Immature natural killer cell (primary cell): ENCODE results near the gene RNASE2. TPM values are rescaled to one million over a fixed set of nuclear protein-coding genes. Genes with fewer than 3 reads are reported as not detected.

ENCODE experiments used
- DNase-seq, 3 donors: peaks; one replicate each; pipeline ENCODE4 v3.0.0; 2022; ENCODE audit warnings: mixed read lengths in 1 of 3
- H3K27ac Mint-ChIP-seq, 6 donors: one replicate each; pipeline ENCODE4 v1.8.0; 2020; ENCODE audit warnings: mixed read lengths in 6 of 6, mild to moderate bottlenecking in 5 of 6, inconsistent platforms in 4 of 6, moderate library complexity in 3 of 6
- H3K27me3 Mint-ChIP-seq, 3 donors: one replicate each; pipeline ENCODE4 v1.8.0; 2020 to 2021; ENCODE audit warnings: low read depth in 3 of 3, mild to moderate bottlenecking in 3 of 3, mixed read lengths in 3 of 3, moderate library complexity in 3 of 3, inconsistent platforms in 1 of 3
- H3K36me3 Mint-ChIP-seq, 3 donors: one replicate each; pipeline ENCODE4 v1.8.0; 2020; ENCODE audit warnings: mixed read lengths in 3 of 3, inconsistent platforms in 2 of 3, mild to moderate bottlenecking in 2 of 3
- H3K4me1 Mint-ChIP-seq, 2 donors: one replicate each; pipeline ENCODE4 v1.8.0; 2020; ENCODE audit warnings: inconsistent platforms in 2 of 2, mild to moderate bottlenecking in 2 of 2, mixed read lengths in 2 of 2, moderate library complexity in 1 of 2
- H3K4me3 Mint-ChIP-seq, 5 donors: one replicate each; pipeline ENCODE4 v1.8.0; 2020; ENCODE audit warnings: mild to moderate bottlenecking in 5 of 5, mixed read lengths in 5 of 5, inconsistent platforms in 3 of 5, moderate library complexity in 3 of 5
- H3K9me3 Mint-ChIP-seq, 6 donors: one replicate each; pipeline ENCODE4 v1.8.0; 2020; ENCODE audit warnings: mild to moderate bottlenecking in 6 of 6, mixed read lengths in 6 of 6, inconsistent platforms in 4 of 6, moderate library complexity in 3 of 6
- polyA plus RNA-seq, 3 donors: library from polyadenylated mRNA; unstranded; fragments of 300-500 nt; fragmentation: Illumina TruSeq; gene quantifications; one replicate each; pipeline ENCODE4 v1.2.3, GENCODE V29; 2021

RNASE2 gene
- polyA plus RNA-seq, 3 donors from 2014 or later: 2.0 to 4.1 TPM; not detected in 1

- peak within 1 kb of the TSS; percentile 85 to 95 (median 90) for H3K27ac Mint-ChIP-seq
- peaks cover 0 to 4% (median 3%) of the 10 kb centered on the region in 3 donors for H3K27me3 Mint-ChIP-seq
- H3K4me3 Mint-ChIP-seq: peak within 1 kb of the TSS; percentile 91 to 98 (median 96)
- H3K4me1 Mint-ChIP-seq: peaks cover 20 to 42% of the 10 kb centered on the region in 2 donors
- DNase-seq: peak; percentile 76 to 85 (median 77)
- no peaks in the 10 kb centered on the region for H3K9me3 Mint-ChIP-seq
- H3K36me3 Mint-ChIP-seq: peaks cover 3 to 23% (median 20%) of the 10 kb centered on the region in 3 donors
Measured at GRCh38 chr14:20989787-20990600, 34.7 kb downstream of the RNASE2 start, which contains the start of gene METTL17. TSS of gene METTL17 (plus strand) at chr14:20989980. CDS start at chr14:20990003, 23 bp downstream.

- no peak overlapping the region for H3K4me3 Mint-ChIP-seq
- peaks cover 3 to 58% (median 47%) of the 10 kb centered on the region in 3 donors for H3K36me3 Mint-ChIP-seq
- no peak overlapping the region for H3K27ac Mint-ChIP-seq
- H3K9me3 Mint-ChIP-seq: no peaks in the 10 kb centered on the region
- H3K4me1 Mint-ChIP-seq: peaks cover 5 to 12% of the 10 kb centered on the region in 2 donors
- peaks cover 0 to 1% (median 0%) of the 10 kb centered on the region in 3 donors for H3K27me3 Mint-ChIP-seq
- no peak for DNase-seq
Measured at GRCh38 chr14:20996521-20996920, 41.2 kb downstream of the RNASE2 start.

GRCh38 chr14:20997115-20997514, 41.8 kb downstream of the RNASE2 start:
- no peak overlapping the region for H3K4me3 Mint-ChIP-seq
- DNase-seq: no peak
- no peaks in the 10 kb centered on the region for H3K9me3 Mint-ChIP-seq
- no peak overlapping the region for H3K27ac Mint-ChIP-seq
- H3K36me3 Mint-ChIP-seq: peaks cover 3 to 53% (median 44%) of the 10 kb centered on the region in 3 donors
- H3K4me1 Mint-ChIP-seq: peaks cover 0 to 6% of the 10 kb centered on the region in 2 donors
- peaks cover 0 to 3% (median 0%) of the 10 kb centered on the region in 3 donors for H3K27me3 Mint-ChIP-seq

GRCh38 chr14:20997564-20997963, 42.3 kb downstream of the RNASE2 start:
- Mint-ChIP-seq H3K9me3 (no peaks in the 10 kb centered on the region), H3K27ac (no peak overlapping the region), H3K4me1 (peaks cover 0 to 4% of the 10 kb centered on the region in 2 donors), H3K4me3 (no peak overlapping the region), H3K36me3 (peaks cover 3 to 52% (median 44%) of the 10 kb centered on the region in 3 donors), H3K27me3 (peaks cover 0 to 3% (median 0%) of the 10 kb centered on the region in 3 donors)
- no peak for DNase-seq

GRCh38 chr14:20998139-20998538, 42.9 kb downstream of the RNASE2 start:
- H3K4me3 Mint-ChIP-seq: no peak overlapping the region
- peaks cover 0 to 3% (median 0%) of the 10 kb centered on the region in 3 donors for H3K27me3 Mint-ChIP-seq
- peaks cover under 1 to 48% (median 41%) of the 10 kb centered on the region in 3 donors for H3K36me3 Mint-ChIP-seq
- no peak for DNase-seq
- peaks cover 0 to 4% of the 10 kb centered on the region in 2 donors for H3K4me1 Mint-ChIP-seq
- peak overlapping the region in 1 of 6 donors; percentile 30 for H3K27ac Mint-ChIP-seq
- no peaks in the 10 kb centered on the region for H3K9me3 Mint-ChIP-seq

GRCh38 chr14:20998674-20999366, 43.5 kb downstream of the RNASE2 start, which contains the start of gene SLC39A2:
TSS of gene SLC39A2 (plus strand) at chr14:20999293. CDS start at chr14:20999447, 154 bp downstream.
- Mint-ChIP-seq H3K9me3 (no peaks in the 10 kb centered on the region), H3K27me3 (peaks cover 0 to 3% (median 0%) of the 10 kb centered on the region in 3 donors), H3K4me1 (peaks cover 0 to 2% of the 10 kb centered on the region in 2 donors), H3K27ac (peak within 1 kb of the TSS in 1 of 6 donors; percentile 30), H3K4me3 (no peak within 1 kb of the TSS), H3K36me3 (peaks cover 0 to 45% (median 38%) of the 10 kb centered on the region in 3 donors)
- DNase-seq: no peak

- peak overlapping the region in 1 of 6 donors; percentile 15 for H3K27ac Mint-ChIP-seq
- peaks cover 0 to 3% (median 0%) of the 10 kb centered on the region in 3 donors for H3K27me3 Mint-ChIP-seq
- no peaks in the 10 kb centered on the region for H3K9me3 Mint-ChIP-seq
- no peaks in the 10 kb centered on the region for H3K4me1 Mint-ChIP-seq
- H3K4me3 Mint-ChIP-seq: no peak overlapping the region
- no peak for DNase-seq
- H3K36me3 Mint-ChIP-seq: peaks cover 0 to 39% (median 31%) of the 10 kb centered on the region in 3 donors
Measured at GRCh38 chr14:20999591-20999990, 44.3 kb downstream of the RNASE2 start.

- H3K36me3 Mint-ChIP-seq: peaks cover 0 to 23% (median 15%) of the 10 kb centered on the region in 3 donors
- H3K9me3 Mint-ChIP-seq: no peaks in the 10 kb centered on the region
- no peaks in the 10 kb centered on the region for H3K4me1 Mint-ChIP-seq
- no peak overlapping the region for H3K27ac Mint-ChIP-seq
- DNase-seq: no peak
- H3K4me3 Mint-ChIP-seq: no peak overlapping the region
- peaks cover 0 to 5% (median 0%) of the 10 kb centered on the region in 3 donors for H3K27me3 Mint-ChIP-seq
Measured at GRCh38 chr14:21001218-21001617, 45.9 kb downstream of the RNASE2 start.

GRCh38 chr14:21003788-21004346, 48.6 kb downstream of the RNASE2 start:
- no peaks in the 10 kb centered on the region for H3K4me1 Mint-ChIP-seq
- no peaks in the 10 kb centered on the region for H3K9me3 Mint-ChIP-seq
- DNase-seq: no peak
- H3K27me3 Mint-ChIP-seq: peaks cover 0 to 4% (median 0%) of the 10 kb centered on the region in 3 donors
- peaks cover 0 to 4% (median 0%) of the 10 kb centered on the region in 3 donors for H3K36me3 Mint-ChIP-seq
- no peak overlapping the region for H3K27ac Mint-ChIP-seq
- H3K4me3 Mint-ChIP-seq: no peak overlapping the region

Other genes starting within 250 kb of the RNASE2 start
- gene EDDM3A, start 209.6 kb upstream of the RNASE2 start, polyA plus RNA-seq: not detected
- gene EDDM3B, start 187.1 kb upstream of the RNASE2 start, polyA plus RNA-seq: not detected
- 10 to 100 TPM; 13.3 to 37.1 (median 17.8) TPM for gene RNASE6, start 174.2 kb upstream of the RNASE2 start, polyA plus RNA-seq
- gene RNASE1, start 152.6 kb upstream of the RNASE2 start, polyA plus RNA-seq: under 1 TPM in 1 of 3 donors, not detected in 2; 0.49 TPM
- not detected for gene RNASE3, start 64.1 kb upstream of the RNASE2 start, polyA plus RNA-seq
- gene METTL17, start 34.5 kb downstream of the RNASE2 start, polyA plus RNA-seq: 10 to 100 TPM; 30.4 to 39.6 (median 32.1) TPM
- not detected for gene SLC39A2, start 43.8 kb downstream of the RNASE2 start, polyA plus RNA-seq
- 10 to 100 TPM; 10.9 to 40.0 (median 19.9) TPM for gene NDRG2, start 69.6 kb downstream of the RNASE2 start, polyA plus RNA-seq
- gene TPPP2, start 74.7 kb downstream of the RNASE2 start, polyA plus RNA-seq: not detected
- not detected for gene RNASE13, start 79.3 kb downstream of the RNASE2 start, polyA plus RNA-seq
- gene RNASE7, start 86.9 kb downstream of the RNASE2 start, polyA plus RNA-seq: not detected
- not detected for gene RNASE8, start 102.3 kb downstream of the RNASE2 start, polyA plus RNA-seq
- gene ARHGEF40, start 114.8 kb downstream of the RNASE2 start, polyA plus RNA-seq: under 1 TPM in 2 of 3 donors, not detected in 1; 0.23 to 0.35 TPM
- gene ZNF219, start 143.2 kb downstream of the RNASE2 start, polyA plus RNA-seq: 1 to 10 TPM in 2 of 3 donors, under 1 TPM in 1; 0.88 to 3.3 (median 1.8) TPM
- gene TMEM253, start 145.6 kb downstream of the RNASE2 start, polyA plus RNA-seq: not detected
- gene OR5AU1, start 200.6 kb downstream of the RNASE2 start, polyA plus RNA-seq: not detected